RCC 7860 (cell line): ENCODE data around the gene GOSR2.
"Not testable (repeated sequence)": the region's sequence is repeated elsewhere in the genome, so short reads cannot be mapped to it uniquely, and the experiment has no call there.

Source experiments
- DNase-seq: peaks from one replicate; pipeline ENCODE4 v3.0.0-alpha.2; 2015; ENCODE audit warnings: low spot score
- FAIRE-seq: peaks from 2 replicates; lab custom pipeline; 2012; peaks lifted over from hg19 to GRCh38; lab: Jason Lieb, UNC

The GOSR2 gene

GRCh38 chr17:46984892-46985291 is 61.9 kb downstream of the GOSR2 start:
- DNase-seq (no peak), FAIRE-seq (no peak)

DNA sequence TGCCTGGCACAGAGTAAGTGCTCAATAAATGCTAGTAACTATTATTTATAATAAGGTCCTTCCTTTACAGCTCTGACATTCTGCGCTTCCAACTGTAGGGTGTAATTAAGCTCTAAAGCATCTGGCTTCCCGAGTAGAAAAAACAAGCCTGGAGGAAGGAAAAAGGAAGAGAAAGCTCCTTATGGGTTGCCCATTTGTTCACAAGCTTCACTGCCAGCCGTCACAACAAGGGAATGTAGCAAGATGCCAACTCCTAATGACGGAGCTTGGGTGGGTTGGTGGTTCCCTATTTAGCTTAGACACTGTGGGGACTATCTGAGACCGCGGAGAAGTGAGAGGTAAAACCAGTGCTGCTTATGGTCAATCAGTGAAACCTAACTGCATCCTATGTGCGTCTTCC is 63.4 kb downstream of the GOSR2 start:
- DNase-seq = no peak
- FAIRE-seq = no peak

DNA sequence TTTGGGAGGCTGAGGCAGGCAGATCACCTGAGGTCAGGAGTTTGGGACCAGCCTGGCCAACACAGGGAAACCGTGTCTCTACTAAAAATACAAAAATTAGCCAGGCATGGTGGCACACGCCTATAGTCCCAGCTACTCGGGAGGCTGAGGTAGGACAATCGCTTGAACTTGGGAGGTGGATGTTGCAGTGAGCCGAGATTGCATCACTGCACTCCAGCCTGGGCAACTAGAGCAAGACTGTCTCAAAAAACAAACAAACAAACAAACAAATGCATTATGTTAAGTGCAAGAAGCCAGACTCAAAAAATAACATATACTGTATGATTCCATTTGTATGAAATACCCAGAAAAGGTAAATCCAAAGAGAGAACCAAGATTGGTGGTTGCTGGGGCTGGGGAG is 65.0 kb downstream of the GOSR2 start:
- FAIRE-seq = not testable (repeated sequence)

GRCh38 chr17:46989637-46990431 is 66.9 kb downstream of the GOSR2 start:
- no peak for FAIRE-seq
- no peak for DNase-seq

More for the DNA sequence above, 65.0 kb downstream of the GOSR2 start:
- DNase-seq = not testable (repeated sequence)

DNA sequence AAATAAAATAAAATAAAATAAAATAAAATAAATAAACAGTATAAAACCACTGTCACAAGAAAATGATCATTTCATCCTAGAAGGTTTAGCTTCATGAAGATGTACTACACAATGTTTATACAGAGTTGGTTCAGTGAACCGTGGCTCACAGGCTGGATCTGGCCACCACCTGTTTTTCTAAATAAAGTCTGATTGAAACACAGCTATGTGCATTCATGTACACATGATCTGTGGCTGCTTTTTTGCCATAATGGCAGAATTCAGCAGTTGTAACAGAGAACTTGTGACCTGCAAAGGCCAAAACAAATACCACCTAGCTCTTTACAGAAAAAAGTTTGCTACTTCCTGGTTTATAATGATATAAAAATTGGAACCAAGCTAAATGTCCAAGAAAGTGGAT is 68.7 kb downstream of the GOSR2 start:
- FAIRE-seq (no peak), DNase-seq (no peak)
